ENCODE measurements around the gene IGF1R.
A peak's percentile ranks its signal among the peaks of the same experiment; 100 is the strongest.

Gene IGF1R

DNA sequence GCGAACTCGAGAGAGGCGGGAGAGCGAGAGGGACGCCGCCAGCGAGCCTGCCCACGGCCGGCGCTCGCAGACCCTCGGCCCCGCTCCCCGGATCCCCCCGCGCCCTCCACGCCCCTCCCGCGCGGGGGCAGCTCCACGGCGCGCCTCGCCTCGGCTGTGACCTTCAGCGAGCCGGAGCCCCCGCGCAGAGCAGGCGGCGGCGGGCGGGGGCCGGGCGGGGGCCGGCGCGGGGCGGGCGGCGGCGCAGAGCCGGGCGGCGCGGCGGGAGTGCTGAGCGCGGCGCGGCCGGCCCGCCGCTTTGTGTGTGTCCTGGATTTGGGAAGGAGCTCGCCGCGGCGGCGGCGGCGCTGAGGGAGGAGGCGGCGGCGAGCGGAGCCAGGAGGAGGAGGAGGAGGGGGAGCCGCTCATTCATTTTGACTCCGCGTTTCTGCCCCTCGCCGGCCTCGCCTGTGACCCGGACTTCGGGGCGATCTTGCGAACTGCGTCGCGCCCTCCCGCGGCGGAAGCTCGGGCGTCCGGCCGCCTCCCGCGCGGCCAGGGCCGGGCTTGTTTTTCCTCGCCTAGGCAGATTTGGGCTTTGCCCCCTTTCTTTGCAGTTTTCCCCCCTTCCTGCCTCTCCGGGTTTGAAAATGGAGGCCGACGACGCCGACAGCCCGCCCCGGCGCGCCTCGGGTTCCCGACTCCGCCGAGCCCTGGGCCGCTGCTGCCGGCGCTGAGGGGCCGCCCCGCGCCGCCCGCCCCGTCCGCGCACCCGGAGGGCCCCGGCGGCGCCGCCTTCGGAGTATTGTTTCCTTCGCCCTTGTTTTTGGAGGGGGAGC lies 524 bp downstream of the IGF1R start:
- peak in 1 of 2 donors; percentile 20 for DNase-seq (ENCODE audit: low read depth in 2 of 2)

GRCh38 chr15:98649472-98650416 lies 1.4 kb downstream of the IGF1R start:
- peak in 1 of 2 donors; percentile 52 for DNase-seq (ENCODE audit: low read depth in 2 of 2)

GRCh38 chr15:98650417-98651035 lies 2.2 kb downstream of the IGF1R start:
- DNase-seq (ENCODE audit: low read depth in 2 of 2) = peak in 1 of 2 donors; percentile 44

DNA sequence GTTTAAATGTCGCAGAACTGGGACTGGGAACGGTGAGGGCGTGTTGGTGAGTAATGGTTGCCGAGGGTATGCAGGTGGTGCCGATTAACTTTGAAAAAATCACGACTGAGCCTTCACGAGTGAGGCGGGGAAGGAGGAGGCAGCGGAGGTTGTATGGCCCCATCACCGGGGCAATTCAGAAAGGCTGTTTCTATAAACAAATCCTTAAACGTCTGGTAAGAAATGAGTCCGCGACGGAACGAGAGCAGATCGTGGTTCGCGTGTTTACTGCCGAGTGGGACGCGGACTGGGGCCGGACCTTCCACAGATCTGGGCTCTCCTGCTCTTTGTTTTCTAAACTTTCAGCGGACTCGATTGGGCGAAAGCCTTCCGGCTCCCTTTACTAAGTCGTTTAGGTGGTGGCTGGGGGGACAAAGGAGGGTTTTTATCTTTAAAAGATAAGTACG lies 2.7 kb downstream of the IGF1R start:
- DNase-seq (ENCODE audit: low read depth in 2 of 2) = peak in 1 of 2 donors; percentile 16

- no peak for DNase-seq (ENCODE audit: low read depth in 2 of 2)
These were observed 3.4 kb downstream of the IGF1R start for GRCh38 chr15:98651581-98652220.

GRCh38 chr15:98653686-98654085 lies 5.3 kb downstream of the IGF1R start:
- no peak for DNase-seq (ENCODE audit: low read depth in 2 of 2)

- no peak for DNase-seq (ENCODE audit: low read depth in 2 of 2)
These were observed 6.5 kb downstream of the IGF1R start for GRCh38 chr15:98654790-98655360.

DNA sequence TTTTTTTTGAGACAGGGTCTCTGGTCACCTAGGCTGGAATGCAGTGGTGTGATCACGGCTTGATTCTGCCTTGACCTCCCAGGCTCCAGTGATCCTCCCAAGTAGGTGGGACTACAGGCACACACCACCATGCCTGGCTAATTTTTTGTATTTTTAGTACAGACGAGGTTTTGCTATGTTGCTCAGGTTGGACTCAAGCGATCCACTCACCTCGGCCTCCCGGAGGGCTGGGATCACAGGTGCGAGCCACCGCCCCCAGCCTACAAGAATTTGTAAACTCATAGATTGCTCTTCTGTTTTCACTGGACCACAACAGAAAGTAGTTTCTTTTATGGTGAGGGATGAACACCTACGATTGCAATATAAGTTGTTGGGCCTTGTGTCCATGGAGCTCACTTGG lies 7.4 kb downstream of the IGF1R start:
- no peak for DNase-seq (ENCODE audit: low read depth in 2 of 2)

- no peak for DNase-seq (ENCODE audit: low read depth in 2 of 2)
These were observed 9.4 kb downstream of the IGF1R start for GRCh38 chr15:98657721-98658120.

DNA sequence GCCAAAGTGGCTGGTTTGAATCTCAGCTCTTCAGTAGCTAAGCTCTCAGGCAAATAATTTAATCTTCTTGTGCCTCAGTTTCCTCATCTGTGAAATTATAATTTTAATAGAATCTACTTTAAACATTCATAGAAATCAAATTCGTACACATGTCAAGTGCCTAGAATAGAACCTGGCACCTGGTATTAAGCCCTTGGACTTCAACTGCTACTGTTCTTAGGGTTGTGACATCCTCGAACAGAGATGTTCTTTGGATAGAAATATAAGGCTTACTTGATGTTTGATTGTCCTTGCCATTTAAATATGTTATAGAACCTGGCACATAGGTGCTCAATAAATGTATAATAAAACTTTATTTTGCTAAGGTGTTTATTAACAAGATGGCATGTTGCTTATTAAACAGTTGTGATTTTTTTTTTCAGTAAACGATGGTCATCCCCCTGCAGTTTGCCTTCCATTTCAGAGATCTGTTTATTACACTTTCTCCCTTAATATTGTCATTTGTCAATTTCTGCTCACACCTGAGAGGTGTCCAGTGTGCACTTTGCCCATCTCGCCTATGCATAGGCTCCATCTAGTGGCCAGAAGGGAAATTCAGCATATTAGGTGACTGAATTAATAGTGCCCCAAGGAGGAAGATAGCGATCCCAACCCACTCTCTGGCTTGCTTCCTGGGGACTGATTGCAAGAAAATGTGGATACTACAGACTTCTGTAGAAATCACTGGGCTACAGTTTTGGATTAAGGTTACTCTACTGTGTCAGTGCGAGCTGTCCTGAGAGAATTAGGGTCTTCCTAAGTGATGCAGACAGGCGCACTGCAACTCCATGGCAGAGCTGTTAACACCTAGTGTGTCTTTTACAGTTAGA lies 10.7 kb downstream of the IGF1R start:
- no peak for DNase-seq (ENCODE audit: low read depth in 2 of 2)

GRCh38 chr15:98660055-98660454 lies 11.7 kb downstream of the IGF1R start:
- no peak for DNase-seq (ENCODE audit: low read depth in 2 of 2)

- no peak for DNase-seq (ENCODE audit: low read depth in 2 of 2)
These were observed 14.7 kb downstream of the IGF1R start for GRCh38 chr15:98663045-98663444.

DNA sequence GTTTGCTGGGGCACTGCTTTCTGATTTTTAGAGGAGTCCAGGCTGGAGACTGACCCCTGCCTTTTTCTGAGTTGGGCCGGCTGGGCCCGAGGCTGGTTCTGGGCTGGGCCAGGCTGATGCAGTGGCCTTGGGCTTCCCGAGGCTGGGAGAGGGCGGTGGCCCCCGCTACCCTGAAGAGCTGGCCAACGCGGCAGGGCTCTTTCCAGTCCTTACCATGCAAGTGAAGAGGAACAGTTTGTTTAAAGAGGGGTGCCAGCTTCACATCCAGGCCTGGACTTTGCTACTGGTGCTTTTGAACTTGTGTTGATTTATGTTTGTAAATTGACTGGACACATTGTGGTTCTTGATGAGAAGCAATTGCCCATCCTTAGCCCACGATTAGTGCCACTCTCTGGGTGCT lies 15.3 kb downstream of the IGF1R start:
- no peak for DNase-seq (ENCODE audit: low read depth in 2 of 2)

DNA sequence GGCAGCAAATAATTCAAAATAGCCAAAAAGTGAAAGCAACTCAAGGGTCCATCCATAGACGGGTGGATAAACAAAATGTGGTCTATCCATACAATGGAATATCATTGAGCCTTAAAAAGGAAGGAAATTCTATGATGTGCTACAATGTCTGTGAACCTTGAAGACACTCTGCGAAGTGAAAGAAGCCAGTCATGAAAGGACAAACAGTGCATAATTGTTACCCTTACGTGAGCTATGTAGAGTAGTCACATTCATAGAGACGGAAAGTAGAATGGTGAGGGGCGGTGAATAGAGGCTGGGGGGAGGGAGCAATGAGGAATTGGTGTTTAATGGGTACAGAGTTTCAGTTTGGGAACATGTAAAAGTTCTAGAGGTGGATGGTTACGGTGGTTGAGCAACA lies 18.1 kb downstream of the IGF1R start:
- DNase-seq (ENCODE audit: low read depth in 2 of 2) = no peak

- no peak for DNase-seq (ENCODE audit: low read depth in 2 of 2)
These were observed 18.5 kb downstream of the IGF1R start for GRCh38 chr15:98666841-98667240.

DNA sequence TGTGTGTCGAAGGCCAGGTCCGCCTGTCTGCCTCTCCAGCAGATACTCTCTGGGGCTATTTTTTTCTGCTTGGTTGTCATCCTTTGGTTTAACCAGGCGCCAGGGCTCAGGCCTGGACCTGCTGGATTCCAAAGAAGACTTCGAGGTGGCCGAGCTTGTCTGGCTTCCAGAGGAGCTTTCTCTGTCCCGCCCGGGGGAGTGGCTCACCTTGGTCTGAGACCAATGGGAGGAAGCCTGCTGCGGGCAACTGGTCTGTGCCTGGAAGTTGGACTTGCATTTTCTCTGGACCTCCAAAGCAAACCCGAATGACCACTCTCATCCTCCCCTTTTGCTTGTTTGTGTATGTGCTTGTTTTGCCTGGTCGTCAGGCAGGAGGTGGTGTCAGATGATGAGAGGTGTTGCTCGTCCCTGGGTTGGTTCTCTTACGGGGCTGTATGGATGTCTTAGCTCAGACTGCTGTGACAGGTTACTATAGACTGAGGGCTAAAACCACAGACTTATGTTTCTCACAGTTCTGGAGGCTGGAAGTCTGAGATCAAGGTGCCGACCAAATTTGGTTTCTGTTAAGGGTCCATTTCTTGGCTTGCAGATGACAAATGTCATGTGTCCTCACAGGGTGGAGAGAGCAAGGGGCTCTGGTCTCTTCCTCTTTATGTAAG lies 19.3 kb downstream of the IGF1R start:
- no peak for DNase-seq (ENCODE audit: low read depth in 2 of 2)

GRCh38 chr15:98668566-98669308 lies 20.4 kb downstream of the IGF1R start:
- DNase-seq (ENCODE audit: low read depth in 2 of 2) = no peak

GRCh38 chr15:98669638-98670037 lies 21.3 kb downstream of the IGF1R start:
- no peak for DNase-seq (ENCODE audit: low read depth in 2 of 2)

Measured in stimulated activated CD8-positive, alpha-beta memory T cell treated with anti-CD3 and anti-CD28 coated beads, Interleukin-7, amount 100 ng/mL, for 4 hours (primary cell).